ENCODE results near the gene TLE4.

Gene TLE4

GRCh38 chr9:79642671-79643070 is 70.9 kb downstream of the TLE4 start:
- no peak for DNase-seq
- H3K9me2 ChIP-seq (replicated peaks; ENCODE audit: insufficient read depth, low read length) = no peaks in the 10 kb centered on the region
- no peaks in the 10 kb centered on the region for H3K27me3 ChIP-seq (replicated peaks; ENCODE audit: insufficient read depth, low read length)
- no peak overlapping the region for H2AFZ ChIP-seq (ENCODE audit: low read length)
- H4K20me1 ChIP-seq (ENCODE audit: insufficient read depth, low read length) = no peaks in the 10 kb centered on the region
- H3K79me2 ChIP-seq (ENCODE audit: low read length) = no peaks in the 10 kb centered on the region
- no peaks in the 10 kb centered on the region for H3K4me1 ChIP-seq (ENCODE audit: low read length)
- H3K4me2 ChIP-seq (ENCODE audit: low read depth, low read length) = no peak overlapping the region
- no peak overlapping the region for H3K4me3 ChIP-seq (ENCODE audit: low read length)
- no peaks in the 10 kb centered on the region for H3K36me3 ChIP-seq (replicated peaks; ENCODE audit: insufficient read depth, low read length)
- H3K9ac ChIP-seq (ENCODE audit: low read length) = no peak overlapping the region
- no peaks in the 10 kb centered on the region for H3F3A ChIP-seq (ENCODE audit: insufficient read depth, low read length)
- no peak overlapping the region for H3K27ac ChIP-seq (ENCODE audit: low read length)
- no peaks in the 10 kb centered on the region for H3K9me3 ChIP-seq (replicated peaks; ENCODE audit: insufficient read depth, low read length)
- TF ChIP-seq EZH2phosphoT487 (IDR thresholded peaks at IDR 0.05; ENCODE audit: low read length) (no peak), EZH2 (optimal IDR thresholded peaks at IDR 0.05; ENCODE audit: low read depth, low read length) (no peak), CTCF (IDR thresholded peaks at IDR 0.05; ENCODE audit: low read length) (no peak)

GRCh38 chr9:79644048-79644447 is 72.3 kb downstream of the TLE4 start:
- DNase-seq = no peak

GRCh38 chr9:79644601-79645000 is 72.8 kb downstream of the TLE4 start:
- Histone ChIP-seq H3K79me2 (ENCODE audit: low read length) (no peaks in the 10 kb centered on the region), H2AFZ (ENCODE audit: low read length) (no peak overlapping the region), H3K4me3 (ENCODE audit: low read length) (no peak overlapping the region), H3K27me3 (replicated peaks; ENCODE audit: insufficient read depth, low read length) (no peaks in the 10 kb centered on the region), H3K9me3 (replicated peaks; ENCODE audit: insufficient read depth, low read length) (no peaks in the 10 kb centered on the region), H3K36me3 (replicated peaks; ENCODE audit: insufficient read depth, low read length) (no peaks in the 10 kb centered on the region), H3K4me2 (ENCODE audit: low read depth, low read length) (no peak overlapping the region), H3K9ac (ENCODE audit: low read length) (no peak overlapping the region), H3K9me2 (replicated peaks; ENCODE audit: insufficient read depth, low read length) (no peaks in the 10 kb centered on the region), H3K4me1 (ENCODE audit: low read length) (no peaks in the 10 kb centered on the region), H4K20me1 (ENCODE audit: insufficient read depth, low read length) (no peaks in the 10 kb centered on the region), H3F3A (ENCODE audit: insufficient read depth, low read length) (no peaks in the 10 kb centered on the region), H3K27ac (ENCODE audit: low read length) (no peak overlapping the region)
- TF ChIP-seq CTCF (IDR thresholded peaks at IDR 0.05; ENCODE audit: low read length) (no peak), EZH2 (optimal IDR thresholded peaks at IDR 0.05; ENCODE audit: low read depth, low read length) (no peak), EZH2phosphoT487 (IDR thresholded peaks at IDR 0.05; ENCODE audit: low read length) (no peak)
- no peak for DNase-seq

More at GRCh38 chr9:79644048-79644447, 72.3 kb downstream of the TLE4 start:
- no peak overlapping the region for H3K27ac ChIP-seq (ENCODE audit: low read length)
- no peak overlapping the region for H3K4me3 ChIP-seq (ENCODE audit: low read length)
- no peaks in the 10 kb centered on the region for H3K36me3 ChIP-seq (replicated peaks; ENCODE audit: insufficient read depth, low read length)
- H3K27me3 ChIP-seq (replicated peaks; ENCODE audit: insufficient read depth, low read length) = no peaks in the 10 kb centered on the region
- no peak overlapping the region for H2AFZ ChIP-seq (ENCODE audit: low read length)
- no peaks in the 10 kb centered on the region for H3K4me1 ChIP-seq (ENCODE audit: low read length)
- H3K79me2 ChIP-seq (ENCODE audit: low read length) = no peaks in the 10 kb centered on the region
- H3K9ac ChIP-seq (ENCODE audit: low read length) = no peak overlapping the region
- no peaks in the 10 kb centered on the region for H3K9me3 ChIP-seq (replicated peaks; ENCODE audit: insufficient read depth, low read length)
- H4K20me1 ChIP-seq (ENCODE audit: insufficient read depth, low read length) = no peaks in the 10 kb centered on the region
- H3K9me2 ChIP-seq (replicated peaks; ENCODE audit: insufficient read depth, low read length) = no peaks in the 10 kb centered on the region
- no peaks in the 10 kb centered on the region for H3F3A ChIP-seq (ENCODE audit: insufficient read depth, low read length)
- TF ChIP-seq CTCF (IDR thresholded peaks at IDR 0.05; ENCODE audit: low read length) = no peak
- no peak for TF ChIP-seq EZH2phosphoT487 (IDR thresholded peaks at IDR 0.05; ENCODE audit: low read length)
- TF ChIP-seq EZH2 (optimal IDR thresholded peaks at IDR 0.05; ENCODE audit: low read depth, low read length) = no peak
- H3K4me2 ChIP-seq (ENCODE audit: low read depth, low read length) = no peak overlapping the region
